WTC11 (cell line): ENCODE measurements around the gene BICDL2.
"Not testable (repeated sequence)": the region's sequence is repeated elsewhere in the genome, so short reads cannot be mapped to it uniquely, and the experiment has no call there.

Source experiments
- ESRRA ChIP-seq: sonication (generic); formaldehyde crosslinking; IDR thresholded peaks from 2 replicates; pipeline ENCODE4 v1.8.1; 2022; ENCODE audit warnings: mild to moderate bottlenecking, missing genetic modification reagents, borderline replicate concordance
- ETV6 ChIP-seq: sonication (generic); formaldehyde crosslinking; IDR thresholded peaks from 2 replicates; pipeline ENCODE4 v1.8.1; 2022; ENCODE audit warnings: mild to moderate bottlenecking, missing genetic modification reagents
- SMAD3 ChIP-seq: sonication (generic); formaldehyde crosslinking; IDR thresholded peaks from 2 replicates; pipeline ENCODE4 v1.8.0; 2022; ENCODE audit warnings: missing genetic modification reagents, mild to moderate bottlenecking, borderline replicate concordance
- SP1 ChIP-seq: sonication (generic); formaldehyde crosslinking; conservative IDR thresholded peaks from 2 replicates; pipeline ENCODE4 v1.8.1; 2022; ENCODE audit warnings: missing genetic modification reagents
- ZNF121 ChIP-seq: sonication (generic); formaldehyde crosslinking; IDR thresholded peaks from 2 replicates; pipeline ENCODE4 v1.8.0; 2023; ENCODE audit warnings: missing genetic modification reagents
- ZNF232 ChIP-seq: sonication (generic); formaldehyde crosslinking; IDR thresholded peaks from 2 replicates; pipeline ENCODE4 v1.8.0; 2022; ENCODE audit warnings: mild to moderate bottlenecking, missing genetic modification reagents
- TF ChIP-seq, protein P1 (sequence below): fragments of 200-600 bp; IDR thresholded peaks from 2 replicates; pipeline ENCODE4 v1.8.0; 2022; ENCODE audit warnings: antibody characterized with exemption
- TF ChIP-seq, protein P2 (sequence below): sonication (generic); formaldehyde crosslinking; IDR thresholded peaks from 2 replicates; pipeline ENCODE4 v1.8.0; 2022; ENCODE audit warnings: mild to moderate bottlenecking, missing genetic modification reagents
- TF ChIP-seq, protein P3 (sequence below): sonication (generic); formaldehyde crosslinking; IDR thresholded peaks from 2 replicates; pipeline ENCODE4 v1.8.1; 2023; ENCODE audit warnings: mild to moderate bottlenecking, missing genetic modification reagents
- TF ChIP-seq, protein P4 (sequence below): fragments of 250-450 bp; sonication (Bioruptor Pico); conservative IDR thresholded peaks from 2 replicates; pipeline ENCODE4 v1.9.0; 2021; ENCODE audit warnings: mild to moderate bottlenecking

DNA sequence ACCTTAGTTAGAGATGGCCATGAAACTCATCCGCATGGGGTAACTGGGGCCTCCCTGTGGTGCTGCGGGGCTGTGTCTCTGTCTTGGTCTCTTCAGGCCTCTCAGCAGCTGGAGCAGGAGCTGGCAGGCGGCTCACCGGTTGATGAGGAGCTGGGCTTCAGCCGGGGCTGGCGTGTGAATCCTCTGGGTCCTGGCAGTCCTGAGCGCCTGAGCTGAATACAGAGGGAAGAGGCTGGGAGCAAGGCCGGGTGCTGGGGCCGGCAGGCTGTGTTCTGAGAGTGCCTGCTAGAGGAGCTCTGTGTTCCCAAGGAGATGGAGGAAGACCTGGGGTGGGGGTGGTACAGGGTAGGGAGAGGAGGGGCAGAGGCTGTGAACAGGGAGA lies 19.0 kb upstream of the BICDL2 start:
- TF ChIP-seq, protein P1, sequence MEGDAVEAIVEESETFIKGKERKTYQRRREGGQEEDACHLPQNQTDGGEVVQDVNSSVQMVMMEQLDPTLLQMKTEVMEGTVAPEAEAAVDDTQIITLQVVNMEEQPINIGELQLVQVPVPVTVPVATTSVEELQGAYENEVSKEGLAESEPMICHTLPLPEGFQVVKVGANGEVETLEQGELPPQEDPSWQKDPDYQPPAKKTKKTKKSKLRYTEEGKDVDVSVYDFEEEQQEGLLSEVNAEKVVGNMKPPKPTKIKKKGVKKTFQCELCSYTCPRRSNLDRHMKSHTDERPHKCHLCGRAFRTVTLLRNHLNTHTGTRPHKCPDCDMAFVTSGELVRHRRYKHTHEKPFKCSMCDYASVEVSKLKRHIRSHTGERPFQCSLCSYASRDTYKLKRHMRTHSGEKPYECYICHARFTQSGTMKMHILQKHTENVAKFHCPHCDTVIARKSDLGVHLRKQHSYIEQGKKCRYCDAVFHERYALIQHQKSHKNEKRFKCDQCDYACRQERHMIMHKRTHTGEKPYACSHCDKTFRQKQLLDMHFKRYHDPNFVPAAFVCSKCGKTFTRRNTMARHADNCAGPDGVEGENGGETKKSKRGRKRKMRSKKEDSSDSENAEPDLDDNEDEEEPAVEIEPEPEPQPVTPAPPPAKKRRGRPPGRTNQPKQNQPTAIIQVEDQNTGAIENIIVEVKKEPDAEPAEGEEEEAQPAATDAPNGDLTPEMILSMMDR, result not testable (repeated sequence)
- not testable (repeated sequence) for TF ChIP-seq SMAD3; ZNF232 (CRISPR knock-in tag); ESRRA (CRISPR knock-in tag); ETV6 (CRISPR knock-in tag); SP1 (CRISPR knock-in tag); ZNF121 (CRISPR knock-in tag)
- TF ChIP-seq, protein P2, sequence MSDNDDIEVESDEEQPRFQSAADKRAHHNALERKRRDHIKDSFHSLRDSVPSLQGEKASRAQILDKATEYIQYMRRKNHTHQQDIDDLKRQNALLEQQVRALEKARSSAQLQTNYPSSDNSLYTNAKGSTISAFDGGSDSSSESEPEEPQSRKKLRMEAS, result not testable (repeated sequence)
- TF ChIP-seq, protein P3, sequence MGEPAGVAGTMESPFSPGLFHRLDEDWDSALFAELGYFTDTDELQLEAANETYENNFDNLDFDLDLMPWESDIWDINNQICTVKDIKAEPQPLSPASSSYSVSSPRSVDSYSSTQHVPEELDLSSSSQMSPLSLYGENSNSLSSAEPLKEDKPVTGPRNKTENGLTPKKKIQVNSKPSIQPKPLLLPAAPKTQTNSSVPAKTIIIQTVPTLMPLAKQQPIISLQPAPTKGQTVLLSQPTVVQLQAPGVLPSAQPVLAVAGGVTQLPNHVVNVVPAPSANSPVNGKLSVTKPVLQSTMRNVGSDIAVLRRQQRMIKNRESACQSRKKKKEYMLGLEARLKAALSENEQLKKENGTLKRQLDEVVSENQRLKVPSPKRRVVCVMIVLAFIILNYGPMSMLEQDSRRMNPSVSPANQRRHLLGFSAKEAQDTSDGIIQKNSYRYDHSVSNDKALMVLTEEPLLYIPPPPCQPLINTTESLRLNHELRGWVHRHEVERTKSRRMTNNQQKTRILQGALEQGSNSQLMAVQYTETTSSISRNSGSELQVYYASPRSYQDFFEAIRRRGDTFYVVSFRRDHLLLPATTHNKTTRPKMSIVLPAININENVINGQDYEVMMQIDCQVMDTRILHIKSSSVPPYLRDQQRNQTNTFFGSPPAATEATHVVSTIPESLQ (CRISPR knock-in tag), result not testable (repeated sequence)
- TF ChIP-seq, protein P4, sequence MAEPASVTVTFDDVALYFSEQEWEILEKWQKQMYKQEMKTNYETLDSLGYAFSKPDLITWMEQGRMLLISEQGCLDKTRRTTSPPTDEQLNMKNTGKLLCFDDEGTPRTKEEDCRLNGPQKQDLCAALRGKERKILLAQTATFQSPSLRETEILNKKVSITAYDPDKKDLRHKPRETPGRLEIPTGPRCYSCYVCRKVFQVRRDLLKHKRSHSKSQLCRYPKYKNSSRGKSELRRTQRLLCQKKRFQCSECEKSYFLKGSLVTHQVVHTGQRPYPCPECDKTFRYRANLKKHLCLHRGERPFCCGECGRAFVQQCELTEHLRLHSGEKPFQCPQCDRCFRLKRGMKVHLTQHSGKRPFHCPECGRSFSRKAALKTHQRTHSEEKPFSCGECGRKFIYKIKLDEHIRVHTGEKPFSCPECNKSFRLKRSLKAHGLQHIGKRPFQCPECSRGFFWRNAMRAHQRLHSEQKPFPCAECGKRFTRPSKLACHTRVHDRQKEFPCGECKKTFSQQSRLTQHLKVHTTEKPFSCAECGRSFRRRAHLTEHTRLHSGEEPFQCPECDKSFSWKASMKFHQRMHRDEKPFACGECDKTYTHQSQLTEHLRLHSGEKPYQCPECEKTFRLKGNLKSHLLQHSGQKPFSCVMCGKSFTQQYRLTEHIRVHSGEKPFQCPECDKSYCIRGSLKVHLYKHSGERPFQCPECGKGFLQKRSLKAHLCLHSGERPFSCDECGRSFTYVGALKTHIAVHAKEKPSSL, result not testable (repeated sequence)
